ENCODE measurements around the gene GREB1L.

GREB1L gene

DNA sequence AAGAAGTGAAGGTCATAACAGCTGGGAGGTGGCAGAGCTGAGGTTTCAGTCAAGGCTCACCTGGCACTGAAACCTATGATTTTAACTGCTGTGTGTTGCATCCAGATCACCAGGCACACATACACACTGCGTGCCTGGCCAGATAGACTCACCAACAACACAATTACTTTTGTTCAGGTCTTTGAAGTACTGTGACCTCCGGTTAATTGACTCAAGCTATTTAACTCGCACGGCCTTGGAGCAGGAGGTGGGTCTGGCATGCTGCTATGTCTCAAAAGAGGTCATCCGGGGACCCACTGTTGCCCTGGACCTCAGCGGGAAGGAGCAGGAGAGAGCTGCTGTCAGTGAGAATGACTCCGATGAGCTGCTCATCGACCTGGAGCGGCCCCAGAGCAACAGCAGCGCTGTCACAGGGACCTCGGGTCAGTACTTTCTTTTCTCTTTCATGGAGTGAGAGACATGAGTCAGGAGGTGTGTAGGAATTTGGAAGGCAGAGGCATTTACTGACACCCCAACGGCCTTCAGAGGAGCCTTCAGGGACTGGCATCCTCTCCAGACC, 254.3 kb downstream of the GREB1L start:
- DNase-seq = no peak

DNA sequence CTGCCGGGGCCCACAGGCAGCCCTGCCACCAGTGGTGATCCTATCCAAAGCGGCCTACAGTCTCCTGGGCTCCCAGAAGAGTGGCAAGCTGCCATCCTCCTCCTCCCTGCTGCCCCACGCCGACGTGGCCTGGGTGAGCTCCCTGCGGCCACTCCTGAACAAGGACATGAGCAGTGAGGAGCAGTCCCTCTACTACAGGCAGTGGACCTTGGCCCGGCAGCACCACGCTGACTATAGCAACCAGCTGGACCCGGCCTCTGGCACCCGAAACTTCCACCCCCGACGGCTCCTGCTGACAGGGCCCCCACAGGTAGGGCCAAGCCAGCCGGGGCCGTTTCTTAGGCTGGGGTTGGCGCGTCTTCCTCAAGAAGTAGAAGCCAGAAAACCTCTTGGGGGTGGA, 258.0 kb downstream of the GREB1L start:
- no peak for DNase-seq

DNA sequence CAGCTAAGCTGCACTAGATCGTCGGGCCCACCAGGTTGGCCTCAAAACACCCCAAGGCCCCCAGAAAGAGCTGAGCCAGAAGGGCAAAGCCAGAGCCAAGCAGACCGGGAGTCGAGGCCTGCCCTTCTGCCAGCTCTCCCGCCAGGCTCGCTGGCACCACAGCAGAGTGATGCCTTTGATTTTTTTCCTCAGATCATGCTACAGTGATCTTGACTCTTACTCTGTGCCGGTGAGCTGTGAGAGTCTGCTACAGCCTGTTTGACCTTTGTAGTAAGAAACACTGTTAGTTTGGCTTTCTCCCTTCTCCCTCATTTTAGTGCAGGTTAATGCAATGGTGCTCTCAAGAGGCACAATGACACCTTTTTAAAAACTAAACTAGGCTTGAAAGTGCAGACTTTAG, 260.6 kb downstream of the GREB1L start:
- DNase-seq = no peak

DNA sequence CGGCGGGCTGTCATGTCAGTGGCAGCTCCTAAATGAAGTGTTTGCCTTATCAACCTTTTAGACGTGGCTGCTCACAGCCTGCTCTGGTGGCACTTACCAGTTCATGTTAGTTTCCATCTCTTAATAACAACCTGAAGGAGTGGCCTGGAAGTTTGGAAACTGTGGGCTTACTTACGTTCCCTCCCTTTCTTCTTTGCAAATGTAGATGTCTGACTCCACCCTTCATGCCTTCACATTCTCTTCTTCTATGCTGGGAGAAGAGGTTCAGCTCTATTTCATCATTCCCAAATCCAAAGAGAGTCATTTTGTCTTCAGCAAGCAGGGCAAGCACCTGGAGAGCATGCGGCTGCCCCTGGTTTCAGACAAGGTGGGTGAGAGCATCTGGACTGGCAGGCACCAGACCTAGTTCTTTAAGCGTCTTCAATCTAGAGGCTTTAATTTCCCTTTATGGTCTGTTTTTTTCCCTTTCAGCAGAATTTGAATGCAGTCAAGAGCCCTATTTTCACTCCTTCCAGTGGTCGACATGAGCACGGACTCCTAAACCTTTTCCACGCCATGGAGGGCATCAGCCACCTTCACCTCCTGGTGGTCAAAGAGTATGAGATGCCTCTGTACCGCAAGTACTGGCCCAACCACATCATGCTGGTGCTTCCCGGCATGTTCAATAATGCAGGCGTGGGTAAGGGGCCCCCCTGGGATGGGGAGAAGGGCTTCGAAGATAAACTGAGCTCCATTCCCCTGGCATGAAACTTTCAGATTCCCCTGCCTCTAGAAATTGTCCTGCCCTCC, 266.1 kb downstream of the GREB1L start:
- no peak for DNase-seq

DNA sequence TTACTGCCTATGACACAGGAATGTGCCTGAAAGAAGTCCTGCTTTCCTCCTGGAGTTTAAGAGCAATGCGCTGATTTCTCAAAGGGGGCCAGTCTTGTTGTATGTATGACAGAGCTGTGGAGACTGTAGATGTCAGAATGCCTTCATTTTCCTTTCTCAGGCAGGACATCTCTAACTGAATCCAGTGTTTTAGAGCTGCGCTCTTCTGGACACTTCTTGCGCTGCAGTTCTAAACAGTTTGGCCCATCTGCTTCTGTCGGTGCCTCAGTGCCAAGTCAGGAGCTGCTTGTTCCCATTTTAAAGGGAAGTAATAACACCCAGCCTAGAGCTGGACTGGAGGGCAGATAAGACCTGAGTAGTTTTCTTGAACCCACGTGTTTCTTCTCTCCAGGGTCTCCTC, 267.0 kb downstream of the GREB1L start:
- no peak for DNase-seq

DNA sequence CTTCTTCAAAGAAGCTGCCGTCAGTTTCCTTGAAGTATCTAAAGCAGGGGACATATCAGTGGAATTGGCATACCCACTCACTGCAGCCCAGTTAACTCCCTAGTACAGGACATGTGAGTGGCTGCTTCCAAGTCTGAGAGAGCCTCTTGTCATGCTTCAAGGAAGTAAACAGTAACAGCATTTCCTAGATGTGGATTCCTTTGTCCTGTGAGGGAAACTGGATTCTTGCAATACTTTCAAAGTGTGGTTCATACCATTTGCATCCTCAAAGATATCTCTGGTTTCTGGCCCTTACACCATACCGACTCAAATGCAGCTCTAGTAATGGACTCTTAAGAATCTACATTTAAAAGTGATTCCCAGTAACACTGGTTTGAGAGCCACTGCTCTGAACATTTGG, 271.3 kb downstream of the GREB1L start:
- DNase-seq = no peak

DNA sequence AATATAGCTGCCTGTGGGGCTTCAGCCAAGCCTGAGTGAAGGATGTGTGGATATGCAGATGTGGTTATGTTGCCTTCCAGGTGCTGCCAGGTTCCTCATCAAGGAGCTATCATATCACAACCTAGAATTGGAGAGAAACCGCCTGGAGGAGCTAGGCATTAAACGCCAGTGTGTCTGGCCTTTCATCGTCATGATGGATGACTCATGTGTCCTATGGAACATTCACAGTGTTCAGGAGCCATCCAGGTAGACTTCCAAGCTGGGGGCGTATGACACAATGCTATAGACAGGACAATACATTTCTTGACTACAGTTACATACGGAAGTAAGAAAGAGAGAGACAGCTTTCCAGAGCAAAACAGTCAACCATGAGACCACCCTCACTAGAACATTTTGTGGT, 271.7 kb downstream of the GREB1L start:
- no peak for DNase-seq

DNA sequence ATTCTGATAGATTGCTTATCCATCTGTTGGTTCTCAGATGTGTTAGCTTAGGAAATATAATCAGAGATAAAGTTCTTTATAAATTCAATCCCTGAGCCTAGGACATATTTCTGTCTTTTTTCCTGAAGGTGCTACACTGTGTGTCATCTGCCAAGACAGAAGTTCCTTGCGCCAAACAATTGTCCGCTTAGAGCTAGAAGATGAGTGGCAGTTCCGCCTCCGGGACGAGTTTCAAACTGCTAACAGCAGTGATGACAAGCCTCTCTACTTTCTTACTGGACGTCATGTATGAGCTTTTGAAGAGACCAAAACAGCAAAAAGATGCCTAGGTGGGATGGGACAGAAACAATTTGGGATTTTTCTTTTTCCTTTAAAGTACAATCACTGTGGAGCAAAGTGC, 280.5 kb downstream of the GREB1L start:
- no peak for DNase-seq

DNA sequence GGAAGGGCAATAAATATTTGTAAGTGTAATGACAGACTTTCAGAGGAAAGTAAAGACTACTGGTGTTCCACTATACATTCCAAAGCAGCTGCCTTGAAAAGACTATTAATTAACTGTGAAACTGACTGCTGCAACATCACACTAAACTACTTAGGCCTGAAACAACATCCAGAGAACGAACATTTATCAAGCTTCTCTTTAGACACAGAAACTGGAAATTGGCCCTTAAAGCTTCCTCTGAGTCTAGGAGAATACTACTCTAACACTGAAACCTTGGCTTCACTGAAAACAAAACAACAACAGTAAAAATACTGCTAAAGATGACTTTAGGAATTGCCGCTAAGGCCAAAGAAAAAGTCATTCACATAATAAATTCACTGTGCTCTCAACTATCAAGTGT, 283.9 kb downstream of the GREB1L start:
- DNase-seq = no peak

DNA sequence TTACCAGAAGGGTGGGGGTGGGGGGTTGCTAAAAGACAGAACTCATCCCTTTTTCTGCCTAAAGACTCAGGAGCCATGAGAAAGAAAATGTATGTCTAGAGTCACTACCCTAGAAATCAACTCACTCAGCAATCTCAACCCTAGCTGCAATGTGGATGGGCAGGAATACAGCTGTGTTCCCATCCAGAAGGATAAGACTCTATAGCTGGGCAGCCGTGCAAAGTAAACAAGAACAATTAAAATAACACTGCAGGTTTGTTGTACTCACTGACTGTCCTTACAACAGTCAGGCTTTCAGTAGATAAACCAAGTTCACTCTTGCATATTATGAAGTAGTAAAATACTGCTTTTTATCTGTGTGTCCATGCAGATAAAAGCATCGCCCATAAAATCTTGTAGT, 284.4 kb downstream of the GREB1L start:
- DNase-seq = no peak

DNA sequence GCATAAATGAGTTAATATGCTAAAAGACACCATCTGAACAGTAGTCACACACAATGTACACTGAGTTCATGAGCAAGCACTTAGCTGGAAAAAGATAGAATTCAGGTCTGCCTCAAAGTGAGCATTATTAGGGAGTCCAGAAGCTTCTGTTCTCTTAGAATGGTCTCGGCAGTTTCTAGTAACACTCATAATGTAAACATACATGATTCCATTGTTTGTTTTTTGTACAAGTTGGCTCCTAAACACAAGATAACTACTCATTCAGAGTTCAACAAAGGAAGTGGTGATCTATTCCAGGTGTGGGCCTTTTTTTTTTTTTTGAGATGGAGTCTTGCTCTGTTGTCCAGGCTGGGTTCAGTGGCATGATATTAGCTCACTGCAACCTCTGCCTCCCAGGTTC, 292.3 kb downstream of the GREB1L start:
- no peak for DNase-seq

DNA sequence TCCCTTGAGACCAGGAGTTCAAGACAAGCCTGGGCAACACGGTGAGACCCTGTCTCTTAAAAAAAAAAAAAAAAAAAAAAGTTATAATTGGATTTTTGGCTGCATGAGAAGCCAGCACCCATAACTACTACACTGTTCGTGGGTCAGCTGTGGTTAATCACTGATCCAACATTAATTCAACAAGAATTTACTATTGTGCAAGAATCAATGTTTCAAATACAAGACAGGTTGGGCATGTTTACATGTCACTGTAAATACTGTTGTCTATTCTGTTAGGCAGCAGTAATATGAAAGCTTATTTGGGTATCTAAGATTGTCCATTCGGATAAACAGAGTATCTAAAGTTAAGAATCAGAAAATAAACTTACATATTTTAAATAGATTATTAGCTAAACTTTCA, 296.2 kb downstream of the GREB1L start:
- no peak for DNase-seq

DNA sequence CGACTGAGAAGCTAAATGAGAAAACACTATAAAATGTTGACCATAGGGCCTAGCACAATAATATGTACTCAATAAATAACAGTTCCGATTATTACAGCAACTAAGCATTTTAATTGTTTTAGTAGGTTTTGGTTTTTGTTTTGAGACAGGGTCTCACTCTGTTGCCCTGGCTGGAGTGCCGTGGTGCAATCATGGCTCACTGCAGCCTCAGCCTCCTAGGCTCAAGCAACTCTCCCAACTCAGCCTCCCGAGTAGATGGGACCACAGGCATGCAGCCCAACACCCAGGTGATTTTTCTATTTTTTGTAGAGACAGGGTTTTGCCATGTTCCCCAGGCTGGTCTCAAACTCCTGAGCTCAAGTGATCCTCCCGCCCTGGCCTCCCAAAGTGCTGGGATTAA, 304.4 kb downstream of the GREB1L start:
- DNase-seq = no peak

DNA sequence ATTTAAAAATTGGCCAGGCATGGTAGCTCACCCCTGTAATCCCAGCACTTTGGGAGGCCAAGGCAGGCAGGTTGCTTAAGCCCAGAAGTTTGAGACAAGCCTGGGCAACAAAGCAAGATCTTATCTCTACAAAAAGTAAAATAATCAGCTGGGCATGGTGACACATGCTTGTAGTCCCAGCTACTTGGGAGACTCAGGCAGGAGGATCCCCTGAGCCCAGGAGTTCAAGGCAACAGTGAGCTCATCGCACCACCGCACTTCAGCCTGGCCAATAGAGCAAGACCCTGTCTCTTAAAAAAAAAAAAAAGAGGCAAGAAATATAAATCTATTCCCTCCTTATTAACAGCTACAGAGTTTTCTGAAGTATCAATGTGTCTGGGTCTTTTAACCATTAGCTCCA, 306.6 kb downstream of the GREB1L start:
- DNase-seq = no peak

DNA sequence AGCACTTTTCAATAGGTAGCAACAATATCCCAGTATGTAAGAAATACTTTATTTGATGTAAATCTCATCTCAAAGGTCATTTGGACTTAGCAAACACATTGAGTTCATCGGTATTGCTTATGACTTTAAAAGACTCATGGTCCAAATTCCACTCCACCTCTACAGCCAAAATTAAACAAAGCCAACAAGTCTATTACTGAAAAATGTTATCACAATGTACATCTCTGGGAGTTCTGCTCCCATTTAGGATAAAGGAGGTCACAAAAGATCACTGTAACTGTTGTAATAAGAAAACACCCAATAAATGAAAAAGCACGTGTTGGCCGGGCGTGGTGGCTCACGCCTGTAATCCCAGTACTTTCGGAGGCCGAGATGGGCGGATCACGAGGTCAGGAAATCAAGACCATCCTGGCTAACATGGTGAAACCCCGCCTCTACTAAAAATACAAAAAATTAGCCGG, 308.5 kb downstream of the GREB1L start:
- no peak for DNase-seq

DNA sequence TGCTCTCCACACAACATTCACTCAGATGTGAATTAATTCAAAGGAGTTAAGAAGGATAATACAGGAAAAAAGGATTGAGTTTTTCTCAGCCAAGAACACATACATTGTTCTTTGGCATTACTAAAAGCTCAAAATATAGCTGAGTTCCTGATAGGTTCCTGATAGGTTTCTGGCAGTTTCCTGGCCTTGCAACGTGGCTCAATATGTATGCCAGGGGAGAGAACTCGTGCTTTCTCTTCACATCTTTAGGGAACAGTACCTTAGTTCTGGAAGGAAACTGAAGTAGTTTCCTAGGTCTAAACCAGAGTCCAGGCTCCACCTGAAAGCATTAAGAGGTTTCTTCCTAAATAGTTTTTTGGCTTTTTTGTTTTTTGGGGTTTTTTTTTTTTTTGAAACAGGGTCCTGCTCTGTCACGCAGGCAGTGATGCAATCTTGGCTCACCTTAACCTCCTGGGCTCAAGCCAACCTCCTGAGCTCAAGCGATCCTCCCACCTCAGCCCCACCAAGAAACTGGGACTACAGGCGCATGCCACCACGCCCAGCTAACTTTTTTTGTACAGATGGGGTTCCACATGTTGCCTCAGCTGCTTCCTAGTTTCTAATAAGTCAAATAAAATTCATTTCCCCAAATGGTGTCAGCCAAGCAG, 315.7 kb downstream of the GREB1L start:
- DNase-seq = no peak

DNA sequence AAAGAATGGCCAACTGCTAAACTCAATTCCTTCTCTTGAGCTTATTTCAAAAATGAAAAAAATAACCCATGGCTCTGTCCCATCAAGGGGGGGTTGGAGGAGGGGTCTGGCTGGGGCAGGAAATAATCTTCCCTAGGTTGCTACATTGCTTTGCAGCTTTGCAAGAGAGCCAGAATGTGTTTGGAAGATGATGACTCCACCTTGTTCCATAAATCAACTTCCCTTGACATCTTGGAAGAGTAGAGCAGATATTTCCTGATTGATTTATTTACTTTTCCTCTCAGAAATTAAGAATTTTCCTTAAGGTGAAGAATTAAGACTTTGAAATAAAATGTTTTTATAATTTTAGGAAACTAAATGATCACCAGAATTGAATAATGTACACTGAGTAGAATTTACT, 317.2 kb downstream of the GREB1L start:
- DNase-seq = no peak

DNA sequence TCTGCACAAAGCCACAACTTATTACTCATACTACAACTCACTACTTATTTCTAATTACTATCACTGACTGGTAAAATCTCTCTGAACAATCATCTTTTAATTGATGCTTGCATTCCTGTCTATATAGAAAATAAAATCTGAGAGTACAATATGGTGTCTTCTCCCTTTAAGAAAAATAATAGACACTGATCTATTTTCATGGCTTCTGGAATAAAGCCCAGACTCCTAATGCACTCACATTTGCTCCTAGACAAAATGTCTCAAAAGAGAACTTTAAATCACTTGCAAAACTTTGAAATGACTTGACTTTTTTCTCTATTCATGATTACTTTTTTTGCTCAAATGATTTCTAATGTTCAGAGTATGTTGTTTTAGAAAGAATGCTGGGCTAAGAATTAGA, 329.7 kb downstream of the GREB1L start:
- DNase-seq = no peak

All from amniotic stem cell (primary cell).